A673 (cell line): ENCODE results near the gene CEP85.

Source experiments
- EZH2 ChIP-seq: fragments of 200-600 bp; sonication (generic); IDR thresholded peaks from 2 replicates; pipeline ENCODE4 v1.6.1; 2017; ENCODE audit warnings: borderline replicate concordance, low read depth, mild to moderate bottlenecking, mixed read lengths, antibody characterized with exemption, low read length; ENCODE audit not compliant: poor library complexity, severe bottlenecking
- TF ChIP-seq, protein P1 (sequence below): fragments of 300-800, 200-600 bp; sonication (generic); conservative IDR thresholded peaks from 2 replicates; pipeline ENCODE4 v1.5.1; 2017; ENCODE audit warnings: low read depth, mild to moderate bottlenecking, antibody characterized with exemption, low read length, moderate library complexity, mixed read lengths

DNA sequence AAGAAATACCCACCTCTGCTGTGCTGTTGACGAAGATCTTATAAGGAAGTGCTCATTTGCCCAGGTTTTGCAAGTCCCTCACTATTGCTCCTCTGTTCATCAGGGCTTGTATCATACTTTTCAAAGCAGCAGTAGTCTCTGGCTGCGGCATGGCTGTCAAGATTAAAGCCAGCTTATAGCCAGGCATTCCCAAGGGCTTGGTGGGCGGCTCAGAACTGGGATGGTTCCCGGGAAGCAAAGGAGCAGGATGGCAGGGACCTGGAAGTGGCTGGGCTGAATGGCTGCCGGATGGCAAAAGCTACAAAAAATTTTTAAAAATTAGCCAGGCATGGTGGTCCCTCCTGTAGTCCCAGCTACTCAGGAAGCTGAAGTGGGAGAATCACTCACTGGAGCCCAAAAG lies 29.2 kb downstream of the CEP85 start:
- TF ChIP-seq, protein P1, sequence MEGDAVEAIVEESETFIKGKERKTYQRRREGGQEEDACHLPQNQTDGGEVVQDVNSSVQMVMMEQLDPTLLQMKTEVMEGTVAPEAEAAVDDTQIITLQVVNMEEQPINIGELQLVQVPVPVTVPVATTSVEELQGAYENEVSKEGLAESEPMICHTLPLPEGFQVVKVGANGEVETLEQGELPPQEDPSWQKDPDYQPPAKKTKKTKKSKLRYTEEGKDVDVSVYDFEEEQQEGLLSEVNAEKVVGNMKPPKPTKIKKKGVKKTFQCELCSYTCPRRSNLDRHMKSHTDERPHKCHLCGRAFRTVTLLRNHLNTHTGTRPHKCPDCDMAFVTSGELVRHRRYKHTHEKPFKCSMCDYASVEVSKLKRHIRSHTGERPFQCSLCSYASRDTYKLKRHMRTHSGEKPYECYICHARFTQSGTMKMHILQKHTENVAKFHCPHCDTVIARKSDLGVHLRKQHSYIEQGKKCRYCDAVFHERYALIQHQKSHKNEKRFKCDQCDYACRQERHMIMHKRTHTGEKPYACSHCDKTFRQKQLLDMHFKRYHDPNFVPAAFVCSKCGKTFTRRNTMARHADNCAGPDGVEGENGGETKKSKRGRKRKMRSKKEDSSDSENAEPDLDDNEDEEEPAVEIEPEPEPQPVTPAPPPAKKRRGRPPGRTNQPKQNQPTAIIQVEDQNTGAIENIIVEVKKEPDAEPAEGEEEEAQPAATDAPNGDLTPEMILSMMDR = no peak
- no peak for TF ChIP-seq EZH2
